GM12874 (cell line): Measurements from ENCODE around the gene COL12A1.

Source experiments
- TF ChIP-seq, protein P1 (sequence below): IDR thresholded peaks from 2 replicates; pipeline ENCODE4 v1.5.1; 2011; ENCODE audit warnings: low read depth, mild to moderate bottlenecking, control low read depth, low read length, moderate library complexity; ENCODE audit not compliant: insufficient read depth

Gene COL12A1

DNA sequence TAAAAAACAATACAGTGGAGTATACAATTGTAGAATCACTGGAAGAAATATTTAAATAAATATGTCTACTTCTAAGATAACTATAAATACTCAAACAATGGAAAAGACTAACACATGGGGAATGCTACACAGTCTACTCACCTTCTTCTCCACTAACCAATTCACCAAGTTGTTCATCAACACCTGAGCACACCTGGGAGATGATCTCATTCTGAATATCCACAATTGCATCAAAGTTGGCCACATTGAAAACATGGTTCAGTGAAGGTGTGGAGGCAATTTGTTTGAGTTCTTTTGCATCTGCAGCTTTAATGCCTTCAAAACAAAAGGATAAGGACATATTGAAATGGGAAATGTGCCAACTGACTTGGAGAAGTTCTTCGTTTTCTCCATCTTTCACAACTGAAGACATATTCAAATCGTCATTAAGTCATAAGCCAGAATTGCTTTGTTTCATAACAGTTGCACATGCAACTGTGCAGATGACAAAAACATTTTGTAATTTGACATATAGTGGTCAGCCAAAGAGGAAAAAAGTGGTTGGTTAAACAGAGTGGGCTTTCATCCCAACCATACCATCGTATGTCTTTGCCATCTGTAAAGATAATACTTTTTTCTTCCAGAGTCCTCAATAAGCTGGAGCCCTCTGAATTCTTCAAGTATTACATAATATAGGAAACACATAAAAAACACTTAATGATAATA, 17.5 kb downstream of the COL12A1 start:
- TF ChIP-seq, protein P1, sequence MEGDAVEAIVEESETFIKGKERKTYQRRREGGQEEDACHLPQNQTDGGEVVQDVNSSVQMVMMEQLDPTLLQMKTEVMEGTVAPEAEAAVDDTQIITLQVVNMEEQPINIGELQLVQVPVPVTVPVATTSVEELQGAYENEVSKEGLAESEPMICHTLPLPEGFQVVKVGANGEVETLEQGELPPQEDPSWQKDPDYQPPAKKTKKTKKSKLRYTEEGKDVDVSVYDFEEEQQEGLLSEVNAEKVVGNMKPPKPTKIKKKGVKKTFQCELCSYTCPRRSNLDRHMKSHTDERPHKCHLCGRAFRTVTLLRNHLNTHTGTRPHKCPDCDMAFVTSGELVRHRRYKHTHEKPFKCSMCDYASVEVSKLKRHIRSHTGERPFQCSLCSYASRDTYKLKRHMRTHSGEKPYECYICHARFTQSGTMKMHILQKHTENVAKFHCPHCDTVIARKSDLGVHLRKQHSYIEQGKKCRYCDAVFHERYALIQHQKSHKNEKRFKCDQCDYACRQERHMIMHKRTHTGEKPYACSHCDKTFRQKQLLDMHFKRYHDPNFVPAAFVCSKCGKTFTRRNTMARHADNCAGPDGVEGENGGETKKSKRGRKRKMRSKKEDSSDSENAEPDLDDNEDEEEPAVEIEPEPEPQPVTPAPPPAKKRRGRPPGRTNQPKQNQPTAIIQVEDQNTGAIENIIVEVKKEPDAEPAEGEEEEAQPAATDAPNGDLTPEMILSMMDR: no peak

GRCh38 chr6:75183099-75183541, 22.7 kb downstream of the COL12A1 start:
- TF ChIP-seq, protein P1: no peak

DNA sequence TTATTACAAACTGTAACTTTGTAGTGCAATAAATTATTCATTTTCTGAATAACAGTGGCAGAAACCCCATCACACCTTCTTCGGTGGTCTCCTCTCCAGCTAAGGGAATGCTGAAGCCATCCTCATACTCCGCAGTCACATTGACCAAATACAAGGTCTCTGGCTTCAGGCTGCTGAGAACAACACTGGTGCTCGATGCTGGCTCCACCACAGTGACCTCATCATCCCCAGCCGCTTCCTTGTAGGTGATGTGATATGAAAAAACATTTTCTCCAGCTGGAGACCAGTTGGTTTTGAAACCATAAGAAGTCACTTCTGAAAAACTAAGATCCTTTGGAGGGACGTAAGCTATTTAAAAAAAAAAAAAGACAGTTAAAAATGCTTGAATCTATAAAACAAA, 25.0 kb downstream of the COL12A1 start:
- TF ChIP-seq, protein P1: no peak

- TF ChIP-seq, protein P1: no peak
These were observed 27.1 kb downstream of the COL12A1 start for GRCh38 chr6:75178757-75179156.

DNA sequence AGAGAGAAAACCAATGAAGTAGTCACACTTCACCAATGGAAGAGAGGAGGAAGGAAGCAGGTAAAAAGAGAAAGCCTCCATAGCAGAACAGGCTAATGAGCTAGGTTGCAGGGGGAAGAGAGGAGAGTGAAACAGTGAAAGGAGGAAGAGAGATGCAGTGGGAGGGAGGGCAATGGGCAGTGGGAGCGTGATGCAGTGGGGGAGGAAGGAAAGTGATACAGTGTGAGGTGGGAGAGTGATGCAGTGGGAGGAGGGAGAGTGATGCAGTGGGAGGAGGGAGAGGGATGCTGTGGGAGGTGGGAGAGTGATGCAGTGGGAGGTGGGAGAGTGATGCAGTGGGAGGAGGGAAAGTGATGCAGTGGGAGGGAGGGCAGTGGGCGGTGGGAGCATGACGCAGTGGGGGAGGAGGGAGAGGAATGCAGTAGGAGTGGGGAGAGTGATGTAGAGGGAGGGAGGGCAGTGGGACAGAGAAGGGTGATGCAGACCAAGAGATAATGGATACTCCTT, 29.7 kb downstream of the COL12A1 start:
- TF ChIP-seq, protein P1: no peak

DNA sequence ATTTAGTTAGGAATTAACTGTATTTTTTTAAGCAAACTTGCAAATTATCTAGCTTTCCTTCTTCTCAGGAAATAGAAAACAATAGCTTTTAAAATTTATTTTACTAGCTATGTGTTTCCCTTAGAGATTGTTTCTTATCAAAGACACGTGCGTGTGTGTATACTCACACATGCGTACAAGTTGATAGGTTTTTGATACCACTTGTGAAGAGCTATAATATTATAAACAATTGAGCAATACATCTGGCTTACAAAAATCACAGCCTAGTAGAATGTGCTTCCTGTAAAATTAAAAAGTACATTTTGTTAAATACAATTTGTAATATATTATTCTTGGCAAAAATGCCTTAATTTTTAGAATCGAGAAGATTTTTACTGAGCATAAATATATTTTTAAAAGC, 33.9 kb downstream of the COL12A1 start:
- TF ChIP-seq, protein P1: no peak

DNA sequence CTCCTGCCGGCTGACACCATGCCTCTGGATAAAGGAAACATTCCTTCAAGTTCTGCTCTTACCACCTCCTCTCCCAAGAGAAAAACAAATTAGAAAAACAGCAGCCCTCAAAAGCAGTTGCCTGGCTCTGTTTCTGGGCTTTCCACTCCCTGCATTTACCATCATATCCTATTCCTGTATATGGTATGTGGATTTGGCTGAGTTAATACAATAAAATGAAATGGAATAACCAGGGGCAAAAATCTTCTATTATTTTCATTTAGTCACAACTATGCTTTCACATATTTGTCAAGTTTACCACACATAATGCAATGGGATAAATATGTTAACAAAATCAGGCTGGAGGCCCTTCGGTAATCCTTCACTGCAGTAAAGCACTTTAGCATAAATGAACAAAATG, 34.3 kb downstream of the COL12A1 start:
- TF ChIP-seq, protein P1: no peak
